ENCODE data around the gene GNAZ.

- TF ChIP-seq POLR2AphosphoS5 (IDR thresholded peaks at IDR 0.05; ENCODE audit: low read depth, low read length) (no peak), POLR2A (IDR thresholded peaks at IDR 0.05; ENCODE audit: low read depth, low read length) (no peak)
Measured at GRCh38 chr22:23103199-23103954, 33.1 kb downstream of the GNAZ start.

Data from GM12891 (cell line).